Measurements from ENCODE around the gene RANBP9.

DNA sequence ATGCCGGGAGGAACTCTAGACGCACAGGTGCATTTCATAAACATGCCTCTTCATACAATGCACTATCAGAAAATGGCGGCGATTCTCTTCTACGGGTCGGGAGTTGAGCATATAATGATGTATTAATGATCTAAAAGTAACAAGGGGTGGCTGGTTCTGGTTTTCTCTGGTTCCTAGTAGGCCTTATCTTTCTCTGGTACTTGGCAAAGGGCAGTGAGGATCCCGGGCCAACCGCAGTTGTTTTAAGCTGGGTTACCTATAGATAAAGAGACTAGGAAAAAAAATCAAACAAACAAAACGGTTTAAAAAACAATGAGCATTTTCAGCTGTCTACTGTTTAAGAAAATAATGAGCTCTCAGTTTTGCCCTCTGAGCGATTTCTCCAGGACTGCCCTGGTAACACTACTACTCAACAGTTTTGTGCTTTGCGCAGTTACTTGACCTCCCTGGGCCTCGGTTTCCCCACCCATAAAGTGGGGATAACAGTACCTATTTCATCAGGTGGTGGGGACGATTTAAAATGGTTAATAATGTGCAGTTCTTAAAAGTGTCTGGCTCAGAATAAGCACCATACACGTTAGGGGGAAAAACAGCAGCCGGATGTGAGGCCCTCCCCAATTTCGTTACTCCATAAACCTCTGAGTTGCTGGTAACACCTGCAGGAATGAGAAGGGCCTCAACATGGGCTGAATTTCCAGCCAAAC lies 138.5 kb downstream of the RANBP9 start:
- TF ChIP-seq POLR2A (IDR thresholded peaks at IDR 0.05): no peak
- TF ChIP-seq CTCF (IDR thresholded peaks at IDR 0.05 in 4 of 5, conservative IDR thresholded peaks at IDR 0.05 in 1 of 5): no peak

Measured in gastrocnemius medialis (tissue), 4 donors.